ENCODE measurements around the gene GPR153.

GPR153 gene

GRCh38 chr1:6198646-6199297, 62.1 kb downstream of the GPR153 start:
- FAIRE-seq = no peak

GRCh38 chr1:6197746-6198427, 63.0 kb downstream of the GPR153 start:
- FAIRE-seq = no peak
